NOMO-1 treated with DMSO at 0.1 percent for 48 hours (cell line): ENCODE results near the gene KCTD20.
"Not testable (repeated sequence)": the region's sequence is repeated elsewhere in the genome, so short reads cannot be mapped to it uniquely, and the experiment has no call there.

Experiments
- DNase-seq: peaks from one replicate; lab custom pipeline; 2025; ENCODE audit not compliant: unreplicated experiment; lab: John Stamatoyannopoulos, UW

The KCTD20 gene

GRCh38 chr6:36443471-36444428, 950 bp downstream of the KCTD20 start:
- peak; percentile 31 for DNase-seq

GRCh38 chr6:36444470-36444869, 1.7 kb downstream of the KCTD20 start:
- DNase-seq = no peak

- no peak for DNase-seq
Observed at GRCh38 chr6:36445621-36446020, 2.8 kb downstream of the KCTD20 start.

- not testable (repeated sequence) for DNase-seq
Observed at GRCh38 chr6:36449173-36449572, 6.4 kb downstream of the KCTD20 start.

GRCh38 chr6:36452897-36453296, 10.1 kb downstream of the KCTD20 start:
- DNase-seq = not testable (repeated sequence)

GRCh38 chr6:36455486-36456027, 12.8 kb downstream of the KCTD20 start:
- no peak for DNase-seq

- DNase-seq = no peak
Observed at GRCh38 chr6:36459501-36459900, 16.7 kb downstream of the KCTD20 start.

GRCh38 chr6:36460916-36461315, 18.1 kb downstream of the KCTD20 start:
- no peak for DNase-seq

GRCh38 chr6:36461646-36462045, 18.8 kb downstream of the KCTD20 start:
- DNase-seq = no peak

GRCh38 chr6:36463676-36464075, 20.9 kb downstream of the KCTD20 start:
- no peak for DNase-seq

GRCh38 chr6:36464233-36464632, 21.4 kb downstream of the KCTD20 start:
- DNase-seq = no peak

- no peak for DNase-seq
Observed at GRCh38 chr6:36467625-36468024, 24.8 kb downstream of the KCTD20 start.

- no peak for DNase-seq
Observed at GRCh38 chr6:36469148-36469661, 26.4 kb downstream of the KCTD20 start.

GRCh38 chr6:36469946-36470345, 27.1 kb downstream of the KCTD20 start:
- no peak for DNase-seq

GRCh38 chr6:36478051-36478526, 35.3 kb downstream of the KCTD20 start:
- DNase-seq = peak; percentile 17

- DNase-seq = no peak
Observed at GRCh38 chr6:36479256-36479655, 36.5 kb downstream of the KCTD20 start.

GRCh38 chr6:36483326-36483725, 40.5 kb downstream of the KCTD20 start:
- DNase-seq = not testable (repeated sequence)

GRCh38 chr6:36484736-36485135, 41.9 kb downstream of the KCTD20 start:
- peak; percentile 22 for DNase-seq

- no peak for DNase-seq
Observed at GRCh38 chr6:36487698-36488097, 44.9 kb downstream of the KCTD20 start.

GRCh38 chr6:36488221-36488620, 45.4 kb downstream of the KCTD20 start:
- no peak for DNase-seq

GRCh38 chr6:36489426-36489825, 46.6 kb downstream of the KCTD20 start:
- DNase-seq = no peak

- DNase-seq = no peak
Observed at GRCh38 chr6:36491378-36491965, 48.7 kb downstream of the KCTD20 start.
